ENCODE measurements around the gene TSR1.

The TSR1 gene

GRCh38 chr17:2369551-2370210, 33.4 kb upstream of the TSR1 start:
- DNase-seq (ENCODE audit: low spot score) = peak; percentile 51

DNA sequence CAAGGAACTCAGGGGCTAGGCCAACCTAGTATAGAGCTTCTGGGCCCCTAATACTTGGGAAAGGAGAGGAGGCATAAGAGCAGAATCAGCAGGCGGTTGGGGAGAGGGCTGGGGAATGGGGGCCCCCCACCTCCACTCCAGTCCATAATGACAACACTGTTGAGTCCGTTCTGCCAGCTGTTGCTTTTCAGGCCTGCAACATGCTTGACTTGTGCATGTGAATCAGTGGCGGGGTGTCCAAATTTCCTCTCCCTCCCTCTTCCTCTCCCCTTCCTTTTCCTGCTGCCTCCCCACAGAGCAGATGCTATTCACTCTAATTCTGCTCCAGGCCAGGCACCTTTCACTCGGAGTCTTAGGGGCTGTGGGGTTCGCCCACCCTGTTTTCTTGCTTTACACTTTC, 32.8 kb upstream of the TSR1 start:
- DNase-seq (ENCODE audit: low spot score) = no peak

GRCh38 chr17:2368359-2368758, 32.1 kb upstream of the TSR1 start:
- no peak for DNase-seq (ENCODE audit: low spot score)

DNA sequence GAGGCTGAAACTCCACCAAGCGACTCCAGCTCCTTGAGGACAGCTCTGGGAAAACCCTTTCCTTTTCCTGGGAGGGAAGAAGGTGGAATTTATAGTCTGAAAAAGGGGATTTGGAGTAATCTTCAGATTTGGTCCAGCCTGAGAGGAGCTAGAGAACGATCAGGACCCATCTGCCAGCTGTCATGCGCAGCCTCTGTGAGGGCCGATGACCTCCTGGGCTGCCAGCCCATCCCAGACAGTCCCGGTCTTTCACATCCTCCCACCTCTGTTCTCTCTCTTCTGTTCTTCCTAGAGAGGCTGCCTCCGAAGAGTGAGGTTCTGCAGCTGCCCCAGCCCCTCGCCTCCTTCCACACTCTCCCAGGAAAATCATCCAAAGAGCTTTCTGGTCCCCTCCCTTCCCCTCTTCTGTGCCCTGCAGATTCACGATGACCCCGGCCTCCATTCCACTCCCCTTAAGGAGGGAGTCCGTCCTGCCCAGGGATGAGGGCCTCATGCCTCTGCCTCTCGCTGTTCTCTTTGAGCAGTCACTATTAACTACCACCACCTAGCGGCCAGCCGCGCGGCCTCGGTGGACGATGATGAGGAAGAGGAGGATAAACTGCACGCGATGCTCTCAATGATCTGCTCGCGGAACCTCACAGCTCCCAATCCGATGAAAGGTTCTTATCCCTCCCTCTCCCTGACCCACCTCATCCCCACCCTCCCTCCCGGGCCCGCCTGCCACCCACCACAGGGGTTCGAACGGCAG, 30.7 kb upstream of the TSR1 start:
- DNase-seq (ENCODE audit: low spot score) = no peak

- DNase-seq (ENCODE audit: low spot score) = no peak
Observed at GRCh38 chr17:2365132-2365531, 28.9 kb upstream of the TSR1 start.

- no peak for DNase-seq (ENCODE audit: low spot score)
Observed at GRCh38 chr17:2364763-2365116, 28.5 kb upstream of the TSR1 start.

GRCh38 chr17:2363851-2364762, 27.9 kb upstream of the TSR1 start:
- no peak for DNase-seq (ENCODE audit: low spot score)

DNA sequence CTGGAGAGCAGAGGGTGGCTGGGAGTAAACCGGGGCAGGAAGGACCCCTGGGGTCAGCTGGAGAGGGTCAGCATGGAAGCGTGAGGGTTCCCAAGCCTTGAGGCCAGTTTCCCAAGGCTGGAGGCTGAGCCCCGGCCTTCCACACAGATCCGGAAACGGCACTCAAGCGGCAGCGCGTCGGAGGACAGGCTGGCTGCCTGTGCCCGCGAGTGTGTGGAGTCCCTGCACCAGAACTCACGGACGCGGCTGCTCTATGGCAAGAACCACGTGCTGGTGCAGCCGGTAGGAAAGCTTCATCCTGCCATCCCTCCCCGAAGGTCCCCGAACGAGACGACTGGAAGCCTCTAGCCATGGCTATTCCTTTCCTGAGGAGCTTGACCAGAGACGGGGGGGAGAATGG, 27.1 kb upstream of the TSR1 start:
- no peak for DNase-seq (ENCODE audit: low spot score)

GRCh38 chr17:2362881-2363280, 26.6 kb upstream of the TSR1 start:
- no peak for DNase-seq (ENCODE audit: low spot score)

DNA sequence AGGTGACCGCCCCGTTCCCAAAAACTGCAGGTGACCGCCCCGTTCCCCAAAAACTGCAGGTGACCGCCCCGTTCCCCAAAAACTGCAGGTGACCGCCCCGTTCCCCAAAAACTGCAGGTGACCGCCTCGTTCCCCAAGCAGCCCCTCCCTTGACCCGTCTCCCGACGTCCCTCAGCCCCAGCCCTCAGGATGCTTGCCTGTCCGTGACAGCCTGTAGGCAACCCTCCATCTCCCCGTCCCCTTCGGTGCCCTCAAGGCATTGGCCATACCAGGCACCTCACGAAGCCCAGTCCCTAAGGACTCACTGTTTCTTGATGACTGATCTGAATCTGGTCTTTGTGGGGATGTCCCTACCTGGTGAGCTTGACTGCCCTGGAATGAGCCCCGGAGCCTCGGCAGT, 26.2 kb upstream of the TSR1 start:
- DNase-seq (ENCODE audit: low spot score) = no peak

DNA sequence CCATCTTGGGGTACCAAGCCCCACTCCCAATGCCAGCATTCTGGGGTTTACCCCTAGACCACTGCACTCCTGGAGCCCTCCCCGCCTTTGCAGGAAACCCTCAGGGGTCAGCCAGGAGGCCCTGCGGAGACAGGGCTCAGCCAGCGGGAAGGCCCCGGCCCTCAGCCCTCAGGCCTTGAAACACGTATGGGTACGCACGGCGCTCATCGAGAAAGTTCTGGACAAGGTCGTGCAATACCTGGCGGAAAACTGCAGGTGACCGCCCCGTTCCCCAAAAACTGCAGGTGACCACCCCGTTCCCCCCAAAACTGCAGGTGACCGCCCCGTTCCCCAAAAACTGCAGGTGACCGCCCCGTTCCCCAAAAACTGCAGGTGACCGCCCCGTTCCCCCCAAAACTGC, 25.8 kb upstream of the TSR1 start:
- DNase-seq (ENCODE audit: low spot score) = no peak

- no peak for DNase-seq (ENCODE audit: low spot score)
Observed at GRCh38 chr17:2361010-2361760, 24.9 kb upstream of the TSR1 start.

- no peak for DNase-seq (ENCODE audit: low spot score)
Observed at GRCh38 chr17:2357931-2358434, 21.7 kb upstream of the TSR1 start.

DNA sequence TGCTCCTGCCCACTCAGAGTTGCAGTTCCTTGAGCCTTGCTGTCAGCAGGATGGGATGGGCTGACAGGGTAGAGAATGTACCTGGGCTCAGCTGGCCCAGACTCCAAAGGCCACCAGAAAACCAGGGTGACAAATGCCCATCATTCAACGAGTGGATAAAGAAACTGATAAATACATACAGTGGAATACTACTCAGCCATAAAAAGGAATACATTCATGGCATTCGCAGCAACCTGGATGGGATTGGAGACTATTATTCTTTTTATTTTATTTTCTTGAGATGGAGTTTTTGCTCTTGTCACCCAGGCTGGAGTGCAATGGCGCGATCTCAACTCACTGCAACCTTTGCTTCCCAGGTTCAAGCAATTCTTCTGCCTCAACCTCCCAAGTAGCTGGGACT, 21.0 kb upstream of the TSR1 start:
- DNase-seq (ENCODE audit: low spot score) = no peak

DNA sequence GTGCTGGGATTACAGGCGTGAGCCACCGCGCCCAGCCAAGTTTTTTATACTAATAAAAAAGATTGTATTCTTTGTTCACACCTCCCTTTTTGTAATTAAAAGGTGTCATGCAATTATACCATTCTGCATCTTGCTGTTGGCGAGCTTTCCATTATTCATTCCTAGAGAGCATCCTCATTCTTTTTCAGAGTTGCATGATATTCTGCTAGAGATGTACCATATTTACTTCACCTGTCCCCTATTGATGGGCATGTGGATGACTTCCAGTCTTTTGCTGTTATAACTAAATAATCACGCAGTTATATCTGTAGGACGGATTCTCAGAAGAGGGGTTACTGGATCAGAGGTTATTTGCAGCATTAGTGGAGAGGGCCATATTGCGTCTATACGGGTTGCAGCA, 18.1 kb upstream of the TSR1 start:
- no peak for DNase-seq (ENCODE audit: low spot score)

GRCh38 chr17:2351269-2351668, 15.0 kb upstream of the TSR1 start:
- no peak for DNase-seq (ENCODE audit: low spot score)

DNA sequence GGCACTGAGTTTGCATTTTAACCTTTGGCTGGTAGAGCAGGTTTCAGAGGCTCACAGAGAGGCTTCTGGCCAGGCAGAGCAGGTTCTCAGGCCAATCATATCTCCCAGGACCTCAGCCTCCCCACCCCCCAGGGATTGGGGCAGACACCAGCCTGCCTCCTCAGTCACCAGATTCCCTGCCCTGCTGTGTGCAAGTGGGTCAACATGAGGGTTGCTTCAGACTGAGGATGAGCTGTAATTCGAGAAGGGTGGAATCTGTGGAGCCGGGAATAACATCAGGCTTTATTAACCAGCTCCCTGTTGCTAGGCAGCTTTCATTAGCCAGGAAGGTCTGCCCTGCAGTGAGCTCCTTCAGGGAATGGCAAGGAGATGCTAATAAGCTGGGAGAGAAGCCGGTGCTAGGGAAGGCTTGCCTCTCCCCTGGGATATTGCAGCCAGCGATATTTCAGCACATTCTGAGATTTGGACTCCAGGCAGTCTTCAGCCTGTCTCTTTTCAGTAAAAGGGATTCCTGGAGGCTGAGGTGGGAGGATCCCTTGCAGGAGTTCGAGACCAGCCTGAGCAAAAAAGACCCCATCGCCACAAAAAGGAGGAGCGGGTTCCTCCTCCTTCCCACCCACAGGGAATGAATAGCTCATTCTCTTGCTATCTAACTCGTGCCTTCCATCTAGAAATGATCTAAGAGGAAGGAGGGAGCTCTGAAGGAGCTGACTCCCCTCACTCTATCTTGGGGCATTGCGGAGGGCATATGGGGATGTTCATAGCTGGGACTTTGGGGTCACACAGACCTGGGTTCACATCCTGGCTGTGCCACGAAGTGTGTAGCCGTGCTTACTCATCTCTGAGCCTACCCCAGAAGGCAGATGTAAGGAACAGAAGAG, 11.8 kb upstream of the TSR1 start:
- peak; percentile 99 for DNase-seq (ENCODE audit: low spot score)

- DNase-seq (ENCODE audit: low spot score) = no peak
Observed at GRCh38 chr17:2346475-2346874, 10.2 kb upstream of the TSR1 start.

DNA sequence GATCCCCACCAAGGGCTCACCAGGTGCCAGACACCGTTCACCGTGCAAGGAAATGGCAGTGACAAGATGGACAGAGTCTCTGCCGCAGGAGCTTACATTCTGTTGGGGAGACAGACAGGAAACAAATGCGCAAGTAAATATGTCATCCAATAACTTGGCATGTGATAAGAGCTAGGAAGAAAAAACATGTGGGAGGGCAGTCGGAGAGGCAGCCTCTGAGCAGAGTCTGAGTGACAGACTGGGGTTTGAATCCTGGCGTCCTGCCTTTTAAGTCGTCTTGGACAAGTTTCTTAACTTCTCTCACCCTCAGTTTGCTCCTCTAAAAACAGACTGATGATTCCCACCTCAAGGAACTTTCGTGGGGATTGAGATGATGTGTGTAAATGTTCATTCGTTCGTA, 8.3 kb upstream of the TSR1 start:
- DNase-seq (ENCODE audit: low spot score) = no peak

- no peak for DNase-seq (ENCODE audit: low spot score)
Observed at GRCh38 chr17:2343421-2343820, 7.2 kb upstream of the TSR1 start.

DNA sequence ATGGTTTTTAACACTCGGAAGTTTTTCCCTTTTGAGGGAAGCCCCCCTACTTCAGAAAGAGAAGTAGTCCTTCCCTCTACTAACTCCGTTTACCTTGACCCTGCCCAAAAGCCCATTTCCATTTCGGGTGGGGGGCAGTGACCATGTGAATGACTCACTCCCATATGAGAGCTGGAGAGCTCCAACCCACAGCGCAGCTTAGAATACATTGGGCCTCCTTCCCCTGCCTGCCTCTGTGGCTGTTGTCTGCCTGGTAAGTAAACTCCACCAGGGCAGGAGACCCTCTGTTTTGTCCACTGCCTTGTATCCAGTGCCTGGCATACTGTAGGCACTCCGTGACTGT, 2.0 kb upstream of the TSR1 start:
- no peak for DNase-seq (ENCODE audit: low spot score)

Data from SK-N-DZ (cell line).